Measurements from ENCODE around the gene THBS2. TPM values are rescaled to one million over a fixed set of nuclear protein-coding genes. Genes with fewer than 3 reads are reported as not detected.
"Not testable (repeated sequence)": the region's sequence is repeated elsewhere in the genome, so short reads cannot be mapped to it uniquely, and the experiment has no call there.

The THBS2 gene
- total RNA-seq, 2 donors from 2014 or later, result 16.2 to 24.5 TPM

GRCh38 chr6:169199625-169200335, 53.9 kb downstream of the THBS2 start:
- DNase-seq (ENCODE audit: low spot score), result no peak
- no peak overlapping the region for H3K27ac ChIP-seq
- no peaks in the 10 kb centered on the region for H3K9me3 ChIP-seq
- no peak overlapping the region for H3K4me3 ChIP-seq
- no peaks in the 10 kb centered on the region for H3K4me1 ChIP-seq
- H3K27me3 ChIP-seq, result no peaks in the 10 kb centered on the region
- H3K36me3 ChIP-seq, result no peaks in the 10 kb centered on the region
- no peak for TF ChIP-seq CTCF (IDR thresholded peaks at IDR 0.05)

- Histone ChIP-seq H3K4me1 (no peaks in the 10 kb centered on the region), H3K4me3 (no peak overlapping the region), H3K36me3 (no peaks in the 10 kb centered on the region), H3K9me3 (no peaks in the 10 kb centered on the region), H3K27ac (no peak overlapping the region), H3K27me3 (no peaks in the 10 kb centered on the region)
- no peak for DNase-seq (ENCODE audit: low spot score)
- no peak for TF ChIP-seq CTCF (IDR thresholded peaks at IDR 0.05)
These were observed 54.8 kb downstream of the THBS2 start for GRCh38 chr6:169198885-169199284.

GRCh38 chr6:169197929-169198328, 55.7 kb downstream of the THBS2 start:
- not testable (repeated sequence) for H3K9me3 ChIP-seq; H3K36me3 ChIP-seq; H3K27ac ChIP-seq; DNase-seq (ENCODE audit: low spot score); H3K27me3 ChIP-seq; H3K4me1 ChIP-seq; H3K4me3 ChIP-seq

GRCh38 chr6:169196279-169196678, 57.4 kb downstream of the THBS2 start:
- not testable (repeated sequence) for H3K27me3 ChIP-seq; H3K36me3 ChIP-seq; H3K9me3 ChIP-seq; H3K4me3 ChIP-seq; DNase-seq (ENCODE audit: low spot score); H3K27ac ChIP-seq; H3K4me1 ChIP-seq

- DNase-seq (ENCODE audit: low spot score), result no peak
- no peak overlapping the region for H3K27ac ChIP-seq
- H3K36me3 ChIP-seq, result no peaks in the 10 kb centered on the region
- peaks cover 0 to 16% of the 10 kb centered on the region in 2 donors for H3K4me1 ChIP-seq
- no peaks in the 10 kb centered on the region for H3K27me3 ChIP-seq
- no peaks in the 10 kb centered on the region for H3K9me3 ChIP-seq
- no peak overlapping the region for H3K4me3 ChIP-seq
- no peak for TF ChIP-seq CTCF (IDR thresholded peaks at IDR 0.05)
These were observed 58.9 kb downstream of the THBS2 start for GRCh38 chr6:169194737-169195136.

GRCh38 chr6:169190970-169191369, 62.7 kb downstream of the THBS2 start:
- Histone ChIP-seq H3K36me3 (no peaks in the 10 kb centered on the region), H3K4me3 (no peak overlapping the region), H3K9me3 (no peaks in the 10 kb centered on the region), H3K27ac (peak overlapping the region; percentile 53 to 64), H3K27me3 (no peaks in the 10 kb centered on the region), H3K4me1 (peaks cover 0 to 22% of the 10 kb centered on the region in 2 donors)
- DNase-seq (ENCODE audit: low spot score), result no peak
- TF ChIP-seq CTCF (IDR thresholded peaks at IDR 0.05), result no peak

GRCh38 chr6:169190144-169190584, 63.5 kb downstream of the THBS2 start:
- Histone ChIP-seq H3K9me3 (no peaks in the 10 kb centered on the region), H3K27me3 (no peaks in the 10 kb centered on the region), H3K36me3 (no peaks in the 10 kb centered on the region), H3K27ac (peak overlapping the region; percentile 53 to 64), H3K4me1 (peaks cover 0 to 22% of the 10 kb centered on the region in 2 donors), H3K4me3 (no peak overlapping the region)
- TF ChIP-seq CTCF (IDR thresholded peaks at IDR 0.05), result no peak
- peak; percentile 87 for DNase-seq (ENCODE audit: low spot score)
